Left ventricle myocardium superior (tissue), 1 donor: ENCODE measurements around the gene LRRC66. TPM values are rescaled to one million over a fixed set of nuclear protein-coding genes. Genes with fewer than 3 reads are reported as not detected.

Source experiments
- total RNA-seq: library from RNA; stranded (reverse); fragmentation: NEBNext Ultra II Directional; extraction: Animal tissue kit (Norgen Biotek cat#: 25700); gene quantifications from one replicate; pipeline ENCODE4 v1.2.1, GENCODE V29; 2021
- donor health status: DM: no; HTN: yes; CAD: no; lungs with severe emphysema.

The LRRC66 gene
- total RNA-seq, 1 donor from 2014 or later, result 0.27 TPM

Other genes with a start within 250 kb of the LRRC66 start
- 43.4 TPM for gene DCUN1D4, start 177.2 kb downstream of the LRRC66 start, total RNA-seq
- gene SGCB, start 17.9 kb upstream of the LRRC66 start, total RNA-seq, result 80.4 TPM
- gene SPATA18, start 30.9 kb upstream of the LRRC66 start, total RNA-seq, result 1.9 TPM